ENCODE measurements around the gene CCDC158.

- TF ChIP-seq, protein P1, sequence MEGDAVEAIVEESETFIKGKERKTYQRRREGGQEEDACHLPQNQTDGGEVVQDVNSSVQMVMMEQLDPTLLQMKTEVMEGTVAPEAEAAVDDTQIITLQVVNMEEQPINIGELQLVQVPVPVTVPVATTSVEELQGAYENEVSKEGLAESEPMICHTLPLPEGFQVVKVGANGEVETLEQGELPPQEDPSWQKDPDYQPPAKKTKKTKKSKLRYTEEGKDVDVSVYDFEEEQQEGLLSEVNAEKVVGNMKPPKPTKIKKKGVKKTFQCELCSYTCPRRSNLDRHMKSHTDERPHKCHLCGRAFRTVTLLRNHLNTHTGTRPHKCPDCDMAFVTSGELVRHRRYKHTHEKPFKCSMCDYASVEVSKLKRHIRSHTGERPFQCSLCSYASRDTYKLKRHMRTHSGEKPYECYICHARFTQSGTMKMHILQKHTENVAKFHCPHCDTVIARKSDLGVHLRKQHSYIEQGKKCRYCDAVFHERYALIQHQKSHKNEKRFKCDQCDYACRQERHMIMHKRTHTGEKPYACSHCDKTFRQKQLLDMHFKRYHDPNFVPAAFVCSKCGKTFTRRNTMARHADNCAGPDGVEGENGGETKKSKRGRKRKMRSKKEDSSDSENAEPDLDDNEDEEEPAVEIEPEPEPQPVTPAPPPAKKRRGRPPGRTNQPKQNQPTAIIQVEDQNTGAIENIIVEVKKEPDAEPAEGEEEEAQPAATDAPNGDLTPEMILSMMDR (IDR thresholded peaks at IDR 0.05), result no peak
- no peak for TF ChIP-seq POLR2A (IDR thresholded peaks at IDR 0.05)
Observed at GRCh38 chr4:76280488-76281441, 140.2 kb downstream of the CCDC158 start.
